Ovary (tissue), 1 donor: ENCODE measurements around the gene ANKFN1.

ENCODE experiments used
- EP300 ChIP-seq: sonication (generic); formaldehyde crosslinking; IDR thresholded peaks from one replicate; pipeline ENCODE4 v1.6.1; 2017; ENCODE audit warnings: antibody characterized with exemption
- POLR2A ChIP-seq: fragments of 450-650 bp; IDR thresholded peaks from one replicate; pipeline ENCODE4 v1.6.1; 2017; ENCODE audit warnings: antibody characterized with exemption, mild to moderate bottlenecking, moderate library complexity

GRCh38 chr17:56158344-56158743 lies 5.1 kb downstream of the ANKFN1 start:
- TF ChIP-seq POLR2A: no peak
- no peak for TF ChIP-seq EP300
